GM19438 (cell line): Measurements from ENCODE around the gene FILIP1L.

Experiments used
- ATAC-seq: cut with Tn5 transposase; IDR thresholded peaks from one replicate; pipeline ENCODE4 v1.9.1; 2021; ENCODE audit warnings: low read depth; ENCODE audit not compliant: unreplicated experiment

The FILIP1L gene

GRCh38 chr3:99955773-99956562 lies 158.3 kb downstream of the FILIP1L start:
- no peak for ATAC-seq

DNA sequence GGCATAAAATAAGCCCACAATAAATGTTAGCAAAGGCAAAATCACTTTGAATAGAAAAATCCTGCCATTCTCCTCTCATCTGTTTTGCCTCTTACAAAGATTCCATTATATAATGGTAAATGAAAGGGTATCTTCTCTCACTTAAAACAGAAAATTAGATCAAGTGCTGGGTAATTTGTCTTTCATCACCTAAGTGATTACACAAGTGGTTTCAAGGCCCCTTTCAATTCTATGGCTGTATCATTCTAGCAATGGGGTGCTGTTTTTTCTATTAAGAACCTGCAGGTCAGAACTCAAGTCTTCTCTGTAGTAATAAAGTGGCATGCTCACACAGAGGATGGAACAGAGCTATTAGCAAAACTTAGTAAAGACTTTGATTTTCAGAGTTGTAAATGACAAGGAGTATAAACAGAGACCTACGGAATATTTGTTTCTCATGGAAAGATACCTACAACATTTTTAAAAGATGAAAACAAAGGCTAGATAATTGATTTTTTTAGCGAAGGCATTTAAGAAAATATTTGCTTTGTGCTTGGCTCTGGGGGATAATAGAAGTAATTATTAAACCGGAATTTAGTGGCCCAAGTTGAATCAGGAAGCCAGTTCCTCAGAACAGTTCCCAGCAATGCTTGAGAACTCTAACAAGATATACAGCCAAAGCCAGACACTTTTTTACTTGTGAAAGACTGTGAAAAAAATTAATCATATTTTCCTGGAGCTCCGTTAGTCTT lies 159.2 kb downstream of the FILIP1L start:
- ATAC-seq: no peak

- ATAC-seq: no peak
These were observed 160.7 kb downstream of the FILIP1L start for GRCh38 chr3:99953596-99953995.

GRCh38 chr3:99952306-99952705 lies 162.0 kb downstream of the FILIP1L start:
- no peak for ATAC-seq

- no peak for ATAC-seq
These were observed 162.6 kb downstream of the FILIP1L start for GRCh38 chr3:99951701-99952100.

DNA sequence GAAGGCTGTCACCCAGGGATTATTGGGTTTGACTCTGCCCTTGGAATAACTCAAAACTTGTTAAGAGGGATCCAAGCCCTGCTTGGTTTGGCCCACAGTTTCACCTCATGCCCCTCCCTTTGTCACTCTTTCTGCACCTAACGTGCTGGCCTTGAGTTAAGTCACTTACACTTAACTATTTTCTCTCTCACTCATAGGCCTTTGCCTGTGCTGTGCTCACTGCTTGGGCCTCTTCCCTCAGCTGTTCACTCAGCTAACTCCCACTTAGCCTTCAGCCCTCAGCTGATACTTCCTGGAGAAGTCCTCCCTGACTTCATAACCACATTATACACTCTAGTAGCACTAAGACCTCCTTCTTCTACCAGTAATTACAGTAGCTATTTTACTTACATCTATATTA lies 163.4 kb downstream of the FILIP1L start:
- no peak for ATAC-seq

- no peak for ATAC-seq
These were observed 164.2 kb downstream of the FILIP1L start for GRCh38 chr3:99949956-99950670.

GRCh38 chr3:99948467-99949089 lies 165.7 kb downstream of the FILIP1L start:
- no peak for ATAC-seq

- no peak for ATAC-seq
These were observed 166.9 kb downstream of the FILIP1L start for GRCh38 chr3:99947356-99947755.

GRCh38 chr3:99945328-99945995 lies 168.8 kb downstream of the FILIP1L start:
- ATAC-seq: no peak

DNA sequence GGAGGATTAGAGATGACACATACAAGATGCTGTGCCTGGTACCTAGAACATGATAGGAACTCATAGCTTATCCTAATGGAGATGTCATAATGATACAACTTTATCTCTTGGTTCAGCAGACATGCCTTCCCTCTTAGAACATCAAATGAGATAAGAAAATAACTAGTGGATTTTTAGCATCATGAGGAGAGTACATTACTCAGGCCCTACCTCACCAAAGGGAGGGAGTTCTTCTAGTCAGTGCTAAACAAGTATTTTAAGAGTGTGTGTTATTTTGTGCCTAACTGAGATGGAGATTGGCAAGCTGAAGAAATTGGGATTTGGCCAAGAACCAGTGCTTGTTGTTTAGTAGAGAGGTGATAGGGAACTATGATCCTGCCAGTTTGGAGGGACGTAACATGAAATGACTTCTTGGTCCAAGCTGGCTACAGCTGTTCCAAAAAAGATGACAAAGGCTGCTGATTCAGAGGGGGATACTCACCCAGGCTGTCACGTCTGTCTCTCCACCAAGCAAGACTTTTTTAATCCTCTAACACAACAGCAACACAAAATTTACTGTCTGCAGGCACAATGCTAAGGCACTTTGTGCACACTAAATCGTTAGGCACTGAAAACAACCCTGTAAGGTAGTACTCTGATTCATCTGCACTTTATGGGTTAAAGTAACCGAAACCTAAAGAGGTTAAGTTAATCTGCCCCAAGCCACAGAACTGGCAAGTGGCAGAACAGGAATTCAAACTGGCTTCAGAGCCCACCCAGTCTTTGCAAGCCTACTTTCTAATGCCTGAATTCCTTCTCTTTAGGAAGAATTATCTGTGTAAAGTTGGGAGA lies 170.2 kb downstream of the FILIP1L start:
- ATAC-seq: no peak

DNA sequence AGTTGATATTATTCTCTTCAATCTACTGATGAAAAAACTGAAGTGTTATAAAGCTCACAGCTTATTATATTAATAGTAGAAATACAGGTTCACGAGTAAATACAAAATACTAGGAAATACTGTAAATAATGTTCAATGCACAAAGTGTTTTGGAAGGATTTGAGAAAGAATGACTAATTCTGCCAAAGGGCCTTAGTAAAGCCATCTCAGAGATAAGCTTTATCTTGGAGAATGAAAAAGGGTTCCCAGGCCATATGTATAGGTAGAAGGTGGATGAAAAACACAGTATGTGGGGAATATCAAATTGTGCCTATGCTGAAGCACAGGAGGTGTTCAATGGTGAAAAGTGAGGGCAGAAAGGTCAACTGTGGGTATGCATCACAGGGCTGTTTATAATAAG lies 173.1 kb downstream of the FILIP1L start:
- ATAC-seq: no peak

DNA sequence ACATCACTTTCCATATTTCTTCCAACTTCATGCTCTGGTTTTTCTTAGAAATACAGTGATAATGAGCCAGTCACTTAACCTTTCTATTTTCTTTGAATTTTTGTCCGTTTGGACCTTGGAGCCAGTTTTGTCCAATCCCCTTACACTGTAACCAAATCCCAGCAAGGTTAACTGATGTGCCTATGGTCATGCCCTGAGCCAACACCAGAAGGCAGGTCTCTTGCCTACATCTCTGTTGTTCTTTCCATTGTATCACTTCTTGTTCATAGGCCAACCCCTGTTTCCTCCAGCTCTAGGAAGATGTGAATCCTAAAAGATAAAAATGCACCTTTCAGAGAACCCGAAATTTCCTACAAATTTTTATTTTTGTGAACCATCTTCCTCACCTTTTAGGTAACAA lies 174.0 kb downstream of the FILIP1L start:
- no peak for ATAC-seq

- ATAC-seq: no peak
These were observed 174.4 kb downstream of the FILIP1L start for GRCh38 chr3:99939876-99940275.

GRCh38 chr3:99938270-99938911 lies 175.9 kb downstream of the FILIP1L start:
- no peak for ATAC-seq

- ATAC-seq: no peak
These were observed 179.1 kb downstream of the FILIP1L start for GRCh38 chr3:99934975-99935797.

DNA sequence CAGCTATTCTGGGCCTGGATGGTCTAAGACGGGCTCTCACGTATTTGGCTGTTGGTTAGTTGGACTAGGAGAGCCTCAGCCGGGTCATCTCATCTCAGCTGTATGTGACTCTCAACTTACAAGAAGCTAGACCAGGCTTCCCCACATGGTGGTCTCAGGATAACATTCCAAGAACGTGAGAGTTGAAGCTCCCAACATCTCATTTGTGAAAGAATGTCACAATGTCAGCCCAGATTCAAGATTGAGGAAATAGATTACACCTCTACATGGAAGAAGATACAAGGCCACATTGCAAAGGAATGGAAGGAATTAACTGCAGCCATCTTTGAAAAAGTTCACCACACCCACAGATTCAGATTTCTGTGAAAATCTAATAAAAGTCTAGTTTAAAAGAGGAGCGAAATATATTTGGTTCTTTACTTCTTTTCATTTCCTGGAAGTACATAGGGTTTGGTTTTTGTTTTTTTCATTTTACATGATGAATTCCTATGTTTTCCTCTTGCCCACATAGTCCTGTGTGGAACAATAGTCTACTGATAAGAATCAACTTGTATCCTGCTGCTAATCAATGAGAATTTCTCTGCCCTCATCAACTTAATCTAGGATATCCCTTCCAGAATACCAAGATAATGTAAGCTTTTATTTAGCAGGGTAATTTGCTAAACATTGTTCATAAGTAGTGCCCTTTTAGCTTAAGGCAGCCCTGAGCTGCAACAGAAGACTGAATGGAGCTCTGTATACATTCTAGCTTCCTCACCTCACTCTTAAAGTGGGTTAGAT lies 180.1 kb downstream of the FILIP1L start:
- ATAC-seq: no peak
